RPMI8226 (cell line): ENCODE data around the gene ALG8.
"Not testable (repeated sequence)": the region's sequence is repeated elsewhere in the genome, so short reads cannot be mapped to it uniquely, and the experiment has no call there.

Source experiments
- DNase-seq: peaks from one replicate; pipeline ENCODE4 v3.0.0-alpha.2; 2015

Gene ALG8

GRCh38 chr11:78139422-78140391 is at the start of gene ALG8:
ALG8 (minus strand) TSS chr11:78139626; CDS start chr11:78139588, 38 bp downstream.
- DNase-seq = peak; percentile 99

- peak; percentile 99 for DNase-seq
Measured at GRCh38 chr11:78188286-78189173, 49.1 kb upstream of the ALG8 start, which contains the start of the genes KCTD21 and USP35. KCTD21 (minus strand) TSS chr11:78188626; CDS start chr11:78174554, 14,072 bp downstream. USP35 (plus strand) TSS chr11:78188919; CDS start chr11:78196246, 7,327 bp downstream.

GRCh38 chr11:78187366-78188285 is 48.2 kb upstream of the ALG8 start:
- DNase-seq = no peak

GRCh38 chr11:78181185-78181584 is 41.8 kb upstream of the ALG8 start:
- DNase-seq = no peak

GRCh38 chr11:78180751-78181150 is 41.3 kb upstream of the ALG8 start:
- no peak for DNase-seq

GRCh38 chr11:78179459-78180071 is 40.1 kb upstream of the ALG8 start:
- no peak for DNase-seq

GRCh38 chr11:78177216-78177615 is 37.8 kb upstream of the ALG8 start:
- DNase-seq = no peak

- no peak for DNase-seq
Measured at GRCh38 chr11:78176605-78177141, 37.2 kb upstream of the ALG8 start.

- not testable (repeated sequence) for DNase-seq
Measured at GRCh38 chr11:78175862-78176261, 36.4 kb upstream of the ALG8 start.

- DNase-seq = no peak
Measured at GRCh38 chr11:78171951-78172350, 32.5 kb upstream of the ALG8 start.

- DNase-seq = no peak
Measured at GRCh38 chr11:78170874-78171549, 31.6 kb upstream of the ALG8 start.

- no peak for DNase-seq
Measured at GRCh38 chr11:78170413-78170812, 31.0 kb upstream of the ALG8 start.

- DNase-seq = no peak
Measured at GRCh38 chr11:78168539-78169477, 29.4 kb upstream of the ALG8 start.

- no peak for DNase-seq
Measured at GRCh38 chr11:78166855-78167469, 27.5 kb upstream of the ALG8 start.

GRCh38 chr11:78164471-78164870 is 25.0 kb upstream of the ALG8 start:
- DNase-seq = no peak

- DNase-seq = no peak
Measured at GRCh38 chr11:78163828-78164227, 24.4 kb upstream of the ALG8 start.

- DNase-seq = no peak
Measured at GRCh38 chr11:78161962-78162371, 22.5 kb upstream of the ALG8 start.

- no peak for DNase-seq
Measured at GRCh38 chr11:78161346-78161745, 21.9 kb upstream of the ALG8 start.

GRCh38 chr11:78160557-78160956 is 21.1 kb upstream of the ALG8 start:
- no peak for DNase-seq
